NOMO-1 treated with DMSO at 0.1 percent for 48 hours (cell line): ENCODE data around the gene SMIM41.
A peak's percentile ranks its signal among the peaks of the same experiment; 100 is the strongest.

ENCODE experiments used
- DNase-seq: peaks from one replicate; lab custom pipeline; 2025; ENCODE audit not compliant: unreplicated experiment; lab: John Stamatoyannopoulos, UW

SMIM41 gene

DNA sequence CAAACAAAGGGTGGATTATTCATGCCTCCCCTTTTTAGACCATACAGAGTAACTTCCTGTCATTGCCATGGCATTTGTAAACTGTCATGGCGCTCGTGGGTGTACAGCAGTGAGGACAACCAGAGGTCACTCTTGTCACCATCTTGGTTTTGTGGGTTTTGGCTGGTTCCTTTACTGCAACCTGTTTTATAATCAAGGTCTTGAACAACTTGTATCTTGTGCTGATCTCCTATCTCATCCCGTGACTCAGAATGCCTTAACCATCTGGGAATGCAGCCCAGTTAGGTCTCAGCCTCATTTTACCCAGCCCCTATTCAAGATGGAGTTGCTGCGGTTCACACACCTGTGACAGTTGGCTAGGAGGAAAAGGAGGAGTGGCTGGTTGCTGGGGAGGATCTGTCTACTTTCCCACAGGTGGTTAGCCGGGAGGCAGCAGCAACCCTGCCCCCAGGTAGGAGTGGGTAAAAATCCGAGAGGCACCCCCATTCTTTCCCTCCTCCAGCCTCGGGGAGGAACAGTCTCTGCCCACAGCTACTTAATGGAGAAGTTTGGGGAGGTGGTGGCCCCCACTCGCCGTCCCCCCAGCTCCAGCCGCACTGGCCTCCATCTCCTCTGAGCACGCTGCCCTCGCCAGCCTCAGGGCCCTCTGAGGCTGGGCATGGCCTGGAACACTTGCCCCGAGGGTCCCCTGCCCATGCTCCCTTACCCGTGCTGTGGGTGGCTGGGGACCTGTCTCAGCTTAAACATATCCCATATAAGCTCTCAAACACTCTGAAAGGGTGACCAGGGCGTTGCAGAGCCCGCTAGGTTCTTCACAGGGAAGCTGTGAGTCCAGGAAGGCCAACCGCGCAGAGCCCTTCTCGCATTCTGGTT is 41.7 kb downstream of the SMIM41 start:
- no peak for DNase-seq

DNA sequence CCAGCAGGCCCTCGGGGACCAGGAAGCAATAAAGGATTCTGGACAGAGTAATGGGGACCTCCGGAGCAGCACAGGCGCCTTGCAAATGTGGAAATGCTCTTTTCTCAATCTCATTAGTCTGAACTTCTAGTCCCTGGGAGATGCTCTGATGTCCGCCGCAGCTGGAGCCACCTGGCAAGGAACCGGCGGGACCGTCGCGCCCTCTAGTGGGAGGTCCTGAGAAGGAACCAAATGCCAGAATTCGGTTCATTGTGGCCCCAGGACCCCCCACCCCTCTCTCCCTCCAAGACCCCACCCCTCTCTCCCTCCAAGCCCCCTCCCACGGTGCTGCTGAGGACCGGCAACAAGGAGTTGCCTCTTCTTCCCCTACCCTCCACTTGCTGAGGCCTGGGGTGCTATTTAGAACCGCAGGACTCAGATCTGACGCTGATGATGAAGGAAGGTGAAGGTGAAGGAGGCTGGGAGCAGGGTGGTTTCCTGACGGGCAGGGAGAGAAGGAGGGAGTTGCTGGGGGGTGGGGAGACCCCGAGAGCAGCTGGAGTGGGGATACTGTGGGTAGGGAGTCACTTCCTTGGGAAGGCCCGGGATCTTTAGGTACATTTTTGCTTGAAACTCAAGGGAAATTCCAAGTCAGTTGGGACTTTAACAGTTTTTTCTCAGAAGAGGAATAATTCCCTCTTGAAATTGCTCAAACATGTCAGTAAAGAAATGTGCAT is 42.5 kb downstream of the SMIM41 start:
- peak; percentile 55 for DNase-seq

DNA sequence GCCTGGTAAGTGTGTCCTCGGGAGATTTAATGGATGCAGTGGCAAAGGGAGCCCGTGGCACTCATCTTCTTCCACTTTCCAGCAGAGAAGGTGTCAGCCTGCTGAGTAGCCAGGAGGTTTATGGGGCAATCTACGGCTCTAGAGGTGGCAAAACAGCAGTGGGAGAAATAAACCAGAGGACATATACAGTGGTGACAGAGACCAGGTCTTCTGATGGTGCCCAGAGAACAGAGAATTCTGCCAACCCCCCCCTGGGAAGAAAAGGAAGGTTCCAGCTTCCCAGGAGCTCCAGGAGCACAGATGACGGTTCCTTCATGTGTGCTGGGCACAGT is 43.0 kb downstream of the SMIM41 start:
- no peak for DNase-seq

DNA sequence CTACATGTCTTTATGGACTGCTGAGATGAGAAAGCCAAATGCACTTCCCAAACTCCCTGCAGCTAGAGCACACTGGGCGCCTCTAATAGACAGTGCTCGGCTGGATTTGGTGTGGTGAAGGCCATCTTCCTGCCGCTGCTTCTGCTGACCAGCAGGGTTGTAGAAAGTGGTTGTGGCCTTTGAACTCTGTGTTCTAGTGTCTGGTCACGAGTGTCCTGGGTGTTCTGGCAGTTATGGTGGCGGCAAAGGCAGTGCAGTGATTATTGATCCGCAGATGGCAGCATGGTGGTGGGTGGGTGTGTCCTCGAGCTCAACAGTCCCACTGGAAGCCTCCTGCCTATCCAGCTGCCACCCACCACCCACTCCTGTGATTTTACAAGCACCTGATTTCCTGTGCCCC is 43.4 kb downstream of the SMIM41 start:
- DNase-seq, result no peak

DNA sequence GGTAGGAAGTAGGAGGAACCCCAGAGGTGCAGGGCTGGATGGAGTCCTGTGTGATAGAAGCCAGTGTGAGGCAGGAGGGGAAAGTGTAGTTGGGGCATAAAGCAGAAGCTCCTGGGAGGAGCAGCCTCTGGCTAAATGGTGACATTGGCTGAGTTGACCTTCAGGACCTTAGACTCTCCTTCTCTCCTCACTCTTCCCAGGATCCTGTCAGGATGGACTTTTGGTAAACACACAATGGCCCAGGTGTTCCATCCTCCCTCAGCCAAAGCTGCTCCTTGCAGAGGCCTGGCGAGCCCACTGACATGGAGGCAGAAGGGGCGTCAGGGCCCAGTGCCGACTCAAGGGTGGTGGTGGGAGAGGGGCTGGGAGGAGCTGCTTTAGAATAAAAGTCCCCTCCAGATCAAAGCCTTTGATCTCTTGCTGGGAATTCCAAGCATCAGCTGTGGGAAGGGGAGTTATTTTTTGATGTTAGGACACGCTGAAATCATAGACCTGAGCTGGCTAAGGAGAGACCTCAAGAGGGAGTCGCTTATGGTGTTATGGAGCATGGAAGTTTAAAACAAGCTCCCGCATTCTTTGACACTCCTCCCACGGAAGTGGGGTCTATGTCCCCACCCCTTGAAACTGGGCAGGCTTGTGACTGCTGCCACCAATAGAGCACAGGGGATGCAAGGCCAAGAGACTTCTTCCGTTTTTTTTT is 44.1 kb downstream of the SMIM41 start:
- DNase-seq, result peak; percentile 53

DNA sequence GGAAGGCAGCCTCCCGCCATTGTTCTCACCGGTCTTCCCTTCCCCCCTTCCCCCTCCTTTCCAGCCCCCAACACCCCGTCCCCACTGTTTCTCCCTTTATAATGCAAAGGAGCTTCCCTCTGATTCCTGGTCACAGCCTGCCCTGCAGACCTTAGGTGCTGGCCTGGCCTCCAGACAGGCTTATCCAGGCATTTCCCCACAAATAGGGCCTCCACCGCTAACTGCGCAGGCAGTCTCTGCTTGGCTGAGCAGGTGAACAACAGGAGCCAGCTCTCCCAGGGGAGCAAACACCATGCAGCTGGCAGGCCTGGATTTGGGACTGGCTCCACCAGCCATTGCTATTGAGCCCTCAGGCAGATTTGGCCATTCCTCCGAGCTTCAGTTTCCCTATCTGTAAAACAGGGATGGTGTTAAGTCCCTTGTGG is 46.0 kb downstream of the SMIM41 start:
- no peak for DNase-seq

DNA sequence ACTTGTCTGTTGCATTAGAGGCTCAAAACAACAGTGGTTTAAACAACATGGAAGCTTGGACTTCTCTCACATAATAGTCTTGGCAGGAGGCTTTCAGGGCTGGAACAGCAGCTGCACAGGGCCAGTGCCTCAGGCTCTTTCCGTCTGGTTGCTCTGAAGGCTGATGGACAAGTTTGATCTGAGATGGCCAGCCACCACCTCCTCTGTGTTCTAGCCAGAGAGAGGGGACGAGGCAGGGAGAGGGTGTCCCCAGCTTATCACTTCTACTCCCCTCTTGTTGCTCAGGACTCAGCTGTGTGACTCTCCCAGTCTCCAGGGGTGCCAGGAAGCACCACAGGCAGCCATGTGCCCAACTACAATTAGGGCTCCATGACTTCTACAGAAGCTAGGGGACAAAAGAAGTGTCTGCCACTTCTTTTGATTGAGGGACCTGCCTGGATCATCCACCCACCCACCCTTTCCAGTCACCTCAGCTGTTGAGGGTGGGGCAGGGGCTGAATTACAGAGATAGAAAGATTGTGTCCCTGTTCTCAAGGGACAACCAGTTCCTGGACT is 46.6 kb downstream of the SMIM41 start:
- DNase-seq, result no peak

DNA sequence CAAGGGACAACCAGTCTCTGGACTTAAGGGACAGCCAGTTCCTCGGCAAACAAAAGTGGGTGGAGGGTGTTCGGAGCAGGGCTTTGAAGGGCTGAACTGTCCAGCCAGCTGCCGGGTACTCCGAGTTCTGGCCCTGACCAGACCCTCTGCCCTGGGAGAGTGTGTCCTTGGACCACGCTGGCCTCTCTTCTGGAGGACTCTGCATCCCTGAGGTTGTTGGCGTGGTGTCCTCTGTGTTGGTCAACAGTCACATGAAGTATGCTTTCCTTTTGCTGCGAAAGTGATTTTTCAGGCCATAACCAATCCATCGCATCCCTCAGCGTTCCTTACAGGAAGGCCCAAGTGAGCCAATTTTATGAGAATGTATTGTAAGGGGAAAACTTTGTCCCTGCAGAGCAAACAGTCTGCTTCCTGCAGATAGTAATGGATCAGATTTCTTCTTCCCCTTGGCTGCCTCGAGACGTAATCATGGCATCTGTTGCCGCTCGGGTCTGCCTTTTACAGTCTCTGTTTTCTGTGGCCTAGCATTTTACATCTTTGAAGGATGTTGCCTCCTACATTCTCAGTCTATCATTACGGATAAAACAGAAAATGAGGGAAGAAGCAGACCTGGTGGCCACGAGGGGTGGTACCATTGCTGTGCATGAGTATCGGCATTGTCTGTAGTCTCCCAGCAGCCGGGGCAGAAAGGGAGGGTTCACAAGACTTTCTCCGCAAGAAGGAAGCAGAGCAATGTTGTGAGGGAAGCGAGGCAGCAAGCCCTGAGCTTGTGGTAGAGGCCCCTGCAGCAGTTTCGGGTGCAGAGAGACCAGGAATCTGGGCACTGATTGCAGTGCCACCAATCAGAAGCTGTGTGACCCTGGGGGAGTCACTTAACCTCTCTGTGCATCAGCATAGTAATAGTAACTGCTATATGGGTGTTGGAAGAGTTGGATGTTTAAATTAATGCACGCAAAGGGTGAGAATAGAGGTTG is 47.4 kb downstream of the SMIM41 start:
- DNase-seq, result no peak

DNA sequence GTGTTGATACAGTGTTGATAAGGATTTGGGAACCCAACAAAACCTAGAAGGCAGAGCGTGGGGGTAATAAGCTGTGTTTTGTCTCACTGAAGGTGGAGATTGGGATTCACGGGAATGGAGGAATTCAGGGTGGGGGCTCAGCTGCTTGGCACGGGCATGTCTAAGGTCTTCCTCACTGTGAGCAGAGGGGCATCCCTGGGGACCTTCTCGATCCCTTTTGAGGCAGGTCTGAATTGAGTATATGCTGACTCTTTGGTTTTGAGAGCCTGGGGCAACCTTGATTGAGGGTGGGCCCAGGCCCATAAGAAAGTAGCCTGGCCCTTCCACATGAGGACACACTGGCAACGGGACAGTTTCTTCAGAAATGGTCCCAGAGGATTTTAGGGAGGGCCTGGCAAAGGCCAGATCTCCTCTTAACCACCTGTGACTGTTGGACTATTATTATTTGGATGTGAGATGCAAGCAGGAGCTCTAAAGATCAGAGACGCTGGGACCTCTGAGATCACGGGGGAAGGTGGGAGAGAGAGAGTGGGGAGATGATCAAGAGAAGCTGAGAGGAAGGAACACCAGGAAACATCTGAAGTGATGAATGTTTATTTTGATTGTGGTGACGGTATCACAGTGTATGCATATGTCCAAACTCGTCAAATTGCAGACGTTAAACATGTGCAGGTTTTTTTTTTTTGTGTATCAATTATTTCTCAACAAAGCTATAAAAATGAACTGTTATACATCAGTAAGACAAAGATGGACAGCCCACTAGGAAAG is 48.4 kb downstream of the SMIM41 start:
- no peak for DNase-seq

DNA sequence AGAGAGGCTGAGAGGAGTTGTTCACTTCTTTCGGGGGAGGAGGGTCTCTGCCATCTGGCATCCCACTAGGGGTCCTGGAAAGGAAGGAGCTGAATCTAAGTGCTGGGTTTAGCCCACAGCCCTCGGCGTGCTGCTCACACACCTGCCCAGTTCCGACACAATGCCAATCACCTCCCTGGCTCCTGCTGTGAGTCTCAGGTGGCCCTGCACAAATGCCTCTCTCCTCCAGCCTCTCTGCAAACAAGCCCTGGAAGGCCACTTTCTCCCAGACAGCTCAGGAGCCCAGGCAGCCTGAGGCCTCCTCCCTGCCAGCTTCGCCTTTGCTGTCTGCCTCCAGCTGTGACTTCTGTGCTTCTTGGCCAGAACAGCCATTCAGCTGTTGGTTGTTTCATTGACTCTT is 51.2 kb downstream of the SMIM41 start:
- DNase-seq, result no peak

DNA sequence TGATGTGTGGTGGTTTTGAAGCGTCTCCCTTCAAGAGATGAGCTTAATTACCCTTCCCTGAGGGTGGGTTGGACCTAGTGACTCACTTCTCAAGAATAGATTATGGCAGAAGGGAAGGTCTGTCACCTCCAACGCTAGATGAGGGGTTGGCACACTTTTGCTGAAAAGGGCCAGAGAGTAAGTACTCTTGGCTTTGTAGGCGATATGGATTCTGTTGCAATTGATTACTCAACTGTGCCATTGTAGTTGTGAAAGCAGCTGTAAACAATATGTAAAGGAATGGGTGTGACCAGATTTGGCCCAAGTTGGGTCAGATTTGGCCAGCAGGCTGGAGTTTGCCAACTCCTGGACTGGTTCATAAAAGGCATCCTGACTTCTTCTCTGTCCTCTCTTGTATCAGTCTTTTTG is 53.3 kb downstream of the SMIM41 start:
- DNase-seq, result peak; percentile 52

DNA sequence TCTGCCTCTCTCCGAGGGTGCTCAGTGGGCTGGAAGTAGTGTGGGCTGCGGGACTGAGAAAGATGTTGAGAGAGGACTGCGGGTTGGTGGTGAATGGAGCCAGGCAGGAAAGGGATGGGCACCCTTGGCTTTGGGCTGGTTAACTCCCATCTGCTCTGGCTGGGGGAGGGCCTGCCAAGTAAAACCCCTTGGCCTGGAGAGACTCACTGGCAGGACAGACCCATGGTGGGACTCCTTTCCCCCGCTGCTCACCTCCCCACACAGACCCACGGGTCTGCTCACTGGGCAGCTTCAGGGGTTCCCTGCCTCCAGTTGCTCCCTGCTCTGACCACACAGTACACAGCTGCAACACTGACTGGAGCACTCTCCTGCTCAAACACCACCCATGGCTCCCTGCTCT is 58.2 kb downstream of the SMIM41 start:
- no peak for DNase-seq

DNA sequence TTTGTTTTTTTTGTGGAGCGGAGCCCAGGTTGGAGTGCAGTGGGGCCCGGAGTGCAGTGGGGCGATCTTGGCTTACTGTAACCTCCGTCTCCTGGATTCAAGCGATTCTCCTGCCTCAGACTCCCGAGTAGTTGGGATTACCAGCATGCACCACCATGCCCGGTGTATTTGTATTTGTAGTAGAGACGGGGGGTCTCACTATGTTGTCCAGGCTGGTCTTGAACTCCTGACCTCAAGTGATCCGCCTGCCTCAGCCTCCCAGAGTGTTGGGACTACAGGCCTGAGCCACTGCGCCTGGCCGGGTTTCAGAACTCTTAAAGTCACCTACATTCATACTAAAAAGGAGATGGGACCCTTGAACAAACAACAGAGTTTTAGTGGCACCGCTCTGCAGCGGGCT is 59.6 kb downstream of the SMIM41 start:
- DNase-seq, result no peak

DNA sequence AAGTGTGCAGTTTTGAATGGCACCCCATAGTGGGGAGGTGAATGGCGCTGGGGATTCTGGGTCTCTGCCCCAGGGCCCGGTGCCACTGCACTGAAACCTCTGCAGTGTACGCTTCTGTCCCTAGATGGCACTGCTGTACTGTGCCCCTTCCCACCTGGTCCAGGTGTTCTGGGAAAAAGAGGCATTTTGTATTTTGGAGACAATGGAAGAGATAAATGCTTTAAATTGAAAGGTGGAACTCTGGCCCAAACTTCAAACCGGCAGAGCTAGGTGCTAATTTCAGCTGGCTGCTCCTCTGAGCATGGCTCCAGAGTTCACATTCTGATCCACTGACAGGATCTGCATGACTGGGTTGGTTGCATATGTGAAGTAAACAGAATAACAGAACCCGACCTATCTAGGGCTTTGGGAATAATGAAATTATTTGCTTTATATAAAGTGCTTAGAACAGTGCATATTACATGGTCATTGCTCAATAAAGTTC is 60.1 kb downstream of the SMIM41 start:
- DNase-seq, result no peak

DNA sequence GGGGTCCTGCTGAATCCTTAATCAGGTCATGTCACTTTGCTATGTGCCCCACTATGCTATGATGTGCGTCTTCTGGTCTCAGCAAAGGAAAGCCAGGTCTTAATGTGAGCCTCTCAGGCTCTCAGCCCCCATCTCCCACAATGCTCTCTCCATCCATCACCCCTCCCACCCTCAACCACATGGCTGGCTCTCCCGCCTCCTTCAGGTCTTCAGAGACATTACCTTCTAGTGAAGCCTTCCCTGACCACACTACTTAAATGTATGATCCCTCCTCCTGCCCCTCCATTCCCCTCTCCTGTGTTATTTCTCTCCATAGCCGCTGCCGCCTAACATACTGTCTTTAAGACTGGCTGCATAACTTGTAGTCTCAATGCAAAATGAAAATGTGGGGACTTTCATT is 61.8 kb downstream of the SMIM41 start:
- no peak for DNase-seq

DNA sequence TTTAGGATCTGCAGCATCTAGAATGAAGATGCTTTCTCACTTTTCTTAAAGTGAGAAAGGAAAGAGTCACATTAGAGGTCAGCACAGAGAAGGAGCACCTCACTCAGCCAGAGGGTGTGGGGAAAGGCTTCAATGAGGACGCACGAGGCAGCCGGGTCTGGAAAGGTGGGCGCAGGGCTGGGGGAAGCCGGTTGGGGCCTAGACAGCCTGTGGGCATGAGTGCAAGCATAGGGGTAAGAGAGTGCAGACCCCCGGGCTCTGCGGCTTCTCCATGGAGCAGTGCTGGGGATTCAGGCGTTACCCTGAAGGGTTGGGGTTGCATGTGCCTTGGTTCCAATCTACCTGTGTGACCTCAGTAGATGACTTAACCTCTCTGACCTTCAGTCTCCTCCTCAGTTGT is 62.4 kb downstream of the SMIM41 start:
- no peak for DNase-seq

DNA sequence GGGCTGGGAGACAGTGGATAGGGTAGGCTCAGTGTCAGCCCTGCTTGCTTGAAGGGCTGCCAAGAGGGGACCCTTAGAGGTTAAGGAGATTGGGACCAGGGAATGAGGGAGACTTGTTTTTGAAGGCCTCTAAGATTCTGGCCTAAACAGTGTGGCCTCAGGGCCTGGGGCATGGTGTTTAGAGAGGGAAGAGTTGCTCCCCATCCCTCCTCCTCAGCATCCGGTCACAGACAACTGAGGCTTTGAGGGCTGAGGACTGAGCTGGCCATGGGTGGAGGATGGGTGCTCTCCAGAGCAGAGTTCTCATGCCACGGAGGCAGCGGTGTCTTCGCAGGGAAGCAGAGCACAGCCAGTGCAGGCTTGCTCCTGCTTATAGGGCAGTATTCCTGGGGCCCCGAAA is 62.9 kb downstream of the SMIM41 start:
- no peak for DNase-seq

DNA sequence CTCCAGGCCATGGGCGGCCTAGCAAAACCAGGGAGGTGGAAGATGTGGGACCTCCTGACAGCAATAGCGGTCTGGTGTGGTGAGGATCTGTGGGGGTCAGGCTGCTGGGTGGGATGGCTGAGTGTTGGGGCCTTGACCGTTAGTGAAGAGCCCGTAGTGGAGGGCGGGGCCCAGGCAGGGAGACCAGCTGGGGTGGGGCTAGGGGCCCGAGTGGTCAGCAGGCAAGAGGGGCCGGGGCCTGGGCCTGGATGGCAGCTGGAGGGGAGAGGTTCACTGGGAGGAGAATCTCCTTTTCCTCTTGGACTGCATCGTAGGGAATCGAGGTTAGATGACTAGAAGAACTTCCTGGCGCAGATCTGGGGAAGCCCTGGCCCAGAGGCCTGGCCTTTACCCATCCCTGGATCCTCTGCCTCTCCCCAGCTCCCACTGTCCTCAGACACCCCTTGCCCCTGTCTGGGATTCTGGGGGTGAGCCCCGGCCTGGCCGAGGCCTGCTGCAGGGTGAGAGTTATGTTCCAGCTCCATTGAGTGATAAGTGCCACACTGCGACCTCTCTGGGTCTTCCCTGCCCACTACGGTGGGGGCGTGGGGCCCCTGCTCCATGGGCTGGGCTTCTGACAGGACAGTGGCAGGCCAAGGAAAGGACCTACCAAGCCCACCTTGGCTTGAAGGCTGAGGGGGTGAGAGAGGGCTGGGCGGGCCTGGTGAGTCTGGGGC is 65.2 kb downstream of the SMIM41 start:
- no peak for DNase-seq
